HG03135 (cell line): ENCODE results near the gene AHNAK2.
"Not testable (repeated sequence)": the region's sequence is repeated elsewhere in the genome, so short reads cannot be mapped to it uniquely, and the experiment has no call there.

Source experiments
- ATAC-seq: cut with Tn5 transposase; IDR thresholded peaks from one replicate; pipeline ENCODE4 v1.9.1; 2021; ENCODE audit warnings: mild to moderate bottlenecking, moderate library complexity; ENCODE audit not compliant: unreplicated experiment

Gene AHNAK2

GRCh38 chr14:104904650-104905578 is 73.3 kb downstream of the AHNAK2 start:
- ATAC-seq = not testable (repeated sequence)

GRCh38 chr14:104903990-104904389 is 74.2 kb downstream of the AHNAK2 start:
- ATAC-seq = no peak

- ATAC-seq = no peak
Measured at GRCh38 chr14:104900639-104901512, 77.3 kb downstream of the AHNAK2 start.

- no peak for ATAC-seq
Measured at GRCh38 chr14:104899781-104900180, 78.4 kb downstream of the AHNAK2 start.

GRCh38 chr14:104898870-104899510 is 79.2 kb downstream of the AHNAK2 start:
- ATAC-seq = no peak

- no peak for ATAC-seq
Measured at GRCh38 chr14:104898195-104898558, 80.0 kb downstream of the AHNAK2 start.

GRCh38 chr14:104897330-104898194 is 80.6 kb downstream of the AHNAK2 start:
- no peak for ATAC-seq

GRCh38 chr14:104895786-104896661 is 82.2 kb downstream of the AHNAK2 start:
- ATAC-seq = no peak

- no peak for ATAC-seq
Measured at GRCh38 chr14:104895207-104895785, 82.9 kb downstream of the AHNAK2 start.

GRCh38 chr14:104894331-104895206 is 83.6 kb downstream of the AHNAK2 start:
- no peak for ATAC-seq

- no peak for ATAC-seq
Measured at GRCh38 chr14:104893435-104894207, 84.6 kb downstream of the AHNAK2 start.

- ATAC-seq = no peak
Measured at GRCh38 chr14:104892531-104893434, 85.4 kb downstream of the AHNAK2 start.

- ATAC-seq = no peak
Measured at GRCh38 chr14:104891664-104892530, 86.3 kb downstream of the AHNAK2 start.

- no peak for ATAC-seq
Measured at GRCh38 chr14:104891121-104891551, 87.0 kb downstream of the AHNAK2 start.

- not testable (repeated sequence) for ATAC-seq
Measured at GRCh38 chr14:104890292-104890691, 87.9 kb downstream of the AHNAK2 start.
